CD4-positive, alpha-beta memory T cell (primary cell): Measurements from ENCODE around the gene ALG6. TPM values are rescaled to one million over a fixed set of nuclear protein-coding genes. Genes with fewer than 3 reads are reported as not detected.

Experiments used
- CTCF ChIA-PET: fragments of 350-600 bp; sonication (Branson Sonifier 250); formaldehyde crosslinking; loops from one replicate; lab custom pipeline; 2021; ENCODE audit warnings: inconsistent platforms; ENCODE audit not compliant: partially characterized antibody; lab: Charles Lee
- POLR2A ChIA-PET: fragments of 350-600 bp; sonication (Branson Sonifier 250); formaldehyde crosslinking; loops from one replicate; lab custom pipeline; 2021; ENCODE audit not compliant: partially characterized antibody; lab: Charles Lee
- DNase-seq, 5 donors: peaks; one replicate each; pipeline versions ENCODE4 v3.0.0 to v3.0.0-alpha.2; 2020 to 2022; ENCODE audit warnings: mixed read lengths in 1 of 5
- H3K27ac ChIP-seq: one replicate; pipeline ENCODE4 v1.7.0; 2013; ENCODE audit warnings: low read depth, low read length
- H3K27me3 ChIP-seq: 2 replicates; pipeline ENCODE4 v1.7.0; 2013; ENCODE audit warnings: mild to moderate bottlenecking, low read length, moderate library complexity; ENCODE audit not compliant: insufficient read depth
- H3K36me3 ChIP-seq: 2 replicates; pipeline ENCODE4 v1.7.0; 2013; ENCODE audit warnings: mild to moderate bottlenecking, low read length, moderate library complexity; ENCODE audit not compliant: insufficient read depth
- H3K4me1 ChIP-seq: 2 replicates; pipeline ENCODE4 v1.7.0; 2013; ENCODE audit warnings: mild to moderate bottlenecking, low read length, moderate library complexity; ENCODE audit not compliant: insufficient read depth
- H3K4me3 ChIP-seq, 2 donors: one replicate each; pipeline ENCODE4 v1.7.0; 2013; ENCODE audit warnings: low read length in 2 of 2, mild to moderate bottlenecking in 1 of 2
- H3K9me3 ChIP-seq, 2 donors: one replicate each; pipeline ENCODE4 v1.7.0; 2013; ENCODE audit warnings: low read length in 2 of 2, control low read depth in 1 of 2; ENCODE audit not compliant: control insufficient read depth in 1 of 2
- H3K27ac Mint-ChIP-seq, 7 donors: one replicate each; pipeline ENCODE4 v1.8.0; 2020 to 2021; ENCODE audit warnings: mixed read lengths in 7 of 7, mild to moderate bottlenecking in 6 of 7, inconsistent platforms in 3 of 7, moderate library complexity in 3 of 7
- H3K27me3 Mint-ChIP-seq, 2 donors: one replicate each; pipeline ENCODE4 v1.8.0; 2020 to 2021; ENCODE audit warnings: mixed read lengths in 2 of 2
- H3K36me3 Mint-ChIP-seq, 2 donors: one replicate each; pipeline ENCODE4 v1.8.0; 2020 to 2021; ENCODE audit warnings: mixed read lengths in 2 of 2, inconsistent platforms in 1 of 2, mild to moderate bottlenecking in 1 of 2
- H3K4me1 Mint-ChIP-seq, 4 donors: one replicate each; pipeline ENCODE4 v1.8.0; 2020 to 2021; ENCODE audit warnings: mixed read lengths in 4 of 4, mild to moderate bottlenecking in 1 of 4
- H3K4me3 Mint-ChIP-seq, 8 donors: one replicate each; pipeline ENCODE4 v1.8.0; 2020 to 2021; ENCODE audit warnings: mixed read lengths in 8 of 8, mild to moderate bottlenecking in 7 of 8, moderate library complexity in 6 of 8, inconsistent platforms in 3 of 8
- H3K9me3 Mint-ChIP-seq, 8 donors: one replicate each; pipeline ENCODE4 v1.8.0; 2020 to 2021; ENCODE audit warnings: mixed read lengths in 8 of 8, mild to moderate bottlenecking in 5 of 8, inconsistent platforms in 3 of 8, moderate library complexity in 1 of 8
- intact Hi-C: fragments of 100-400 bp; cut with micrococcal nuclease; formaldehyde crosslinking; loops from one replicate; pipeline ENCODE4 v1.15.1; 2023
- microRNA-seq: library from miRNA; unstranded; fragments of <30 nt; microRNA quantifications from one replicate; pipeline ENCODE4 v1.2.0, GENCODE V29; 2021; ENCODE audit warnings: borderline replicate concordance, borderline number of aligned reads, borderline microRNAs expressed, mixed read lengths
- polyA plus RNA-seq, 2 donors: library from polyadenylated mRNA; unstranded; fragments of 300-500 nt; fragmentation: Illumina TruSeq; gene quantifications; one replicate each; pipeline ENCODE4 v1.2.3, GENCODE V29; 2021
- total RNA-seq, 2 experiments: library from RNA; stranded (reverse); gene quantifications; one replicate each; pipeline ENCODE4 v1.2.3, GENCODE V29; 2021

ALG6 gene
- total and polyA plus RNA-seq, 4 experiments from 2014 or later = 21.9 to 28.4 (median 24.8) TPM

DNA sequence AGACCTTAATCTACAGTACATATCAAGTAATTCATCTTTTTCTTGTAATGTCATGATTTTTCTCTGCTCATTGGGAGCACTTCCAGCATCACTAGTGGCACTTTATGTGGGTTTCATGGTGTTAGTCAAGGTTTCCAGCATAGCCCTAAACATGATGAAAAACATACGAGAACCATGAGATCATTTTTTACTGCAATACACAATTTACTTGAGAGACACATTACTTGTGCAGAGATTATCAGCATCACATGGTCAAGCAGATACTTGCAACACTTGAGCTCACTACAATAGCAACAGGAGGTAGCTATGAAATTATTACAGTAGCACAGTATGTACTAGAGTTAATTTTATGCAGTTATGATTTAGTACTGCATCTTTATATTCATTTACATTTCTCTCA is 119.2 kb downstream of the ALG6 start:
- Histone ChIP-seq H3K27me3 (no peaks in the 10 kb centered on the region), H3K4me1 (no peaks in the 10 kb centered on the region), H3K9me3 (no peaks in the 10 kb centered on the region), H3K27ac (no peak overlapping the region), H3K4me3 (no peak overlapping the region), H3K36me3 (no peaks in the 10 kb centered on the region)
- Mint-ChIP-seq H3K4me1 (no peaks in the 10 kb centered on the region), H3K9me3 (no peaks in the 10 kb centered on the region), H3K4me3 (no peak overlapping the region), H3K36me3 (peaks cover 0 to 4% of the 10 kb centered on the region in 2 donors), H3K27ac (no peak overlapping the region), H3K27me3 (no peaks in the 10 kb centered on the region)
- intact Hi-C loops = no loop called here
- ChIA-PET POLR2A (no interaction called here), CTCF (interaction anchor here (0.8 kb wide), 1 partner anchor 10 kb away, joined by 3 read pairs; no protein-coding TSS in a partner anchor)
- no peak for DNase-seq

DNA sequence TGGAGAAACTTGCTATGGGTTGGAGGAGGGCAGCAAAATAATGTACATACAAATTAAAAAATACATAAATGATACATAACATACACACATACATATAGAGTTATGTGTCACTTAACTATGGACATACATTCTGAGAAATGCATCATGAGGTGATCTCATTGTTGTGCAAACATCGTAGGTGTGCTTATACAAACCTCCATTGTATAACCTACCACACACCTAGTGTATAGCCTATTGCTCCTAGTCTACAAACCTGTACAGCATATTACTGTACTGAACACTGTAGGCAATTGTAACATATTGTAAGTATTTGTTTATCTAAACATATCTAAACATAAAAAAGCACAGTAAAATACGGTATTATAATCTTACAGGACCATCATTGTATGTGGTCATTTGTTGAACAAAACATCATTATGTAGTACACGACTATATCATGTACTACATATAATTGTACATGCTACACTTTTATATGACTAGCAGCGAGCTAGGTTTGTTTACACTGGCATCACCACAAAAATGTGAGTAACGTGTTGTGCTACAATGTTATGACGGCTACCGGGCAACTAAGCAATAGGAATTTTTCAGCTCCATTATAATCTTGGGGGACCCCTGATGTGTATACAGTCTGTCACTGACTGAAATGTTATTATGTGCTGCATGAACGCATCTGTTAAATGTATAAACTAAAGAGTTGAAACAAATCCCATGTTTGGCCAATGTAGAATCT is 120.1 kb downstream of the ALG6 start:
- H3K27ac Mint-ChIP-seq = no peak overlapping the region
- H3K27me3 ChIP-seq = no peaks in the 10 kb centered on the region
- H3K4me3 ChIP-seq = no peak overlapping the region
- peaks cover 2 to 4% of the 10 kb centered on the region in 2 donors for H3K36me3 Mint-ChIP-seq
- H3K27me3 Mint-ChIP-seq = no peaks in the 10 kb centered on the region
- DNase-seq = no peak
- no peak overlapping the region for H3K4me3 Mint-ChIP-seq
- peaks cover 0 to 1% (median 0%) of the 10 kb centered on the region in 4 donors for H3K4me1 Mint-ChIP-seq
- intact Hi-C loops = no loop called here
- no peaks in the 10 kb centered on the region for H3K4me1 ChIP-seq
- no peak overlapping the region for H3K27ac ChIP-seq
- H3K9me3 Mint-ChIP-seq = no peaks in the 10 kb centered on the region
- ChIA-PET CTCF (no interaction called here), POLR2A (no interaction called here)
- no peaks in the 10 kb centered on the region for H3K9me3 ChIP-seq
- H3K36me3 ChIP-seq = no peaks in the 10 kb centered on the region

Small RNAs within 50 kb of the gene (microRNA-seq; reads per million reads assigned to microRNA genes)
- not detected for gene MIR6068

Other genes with a start within 250 kb of the ALG6 start
- not detected for gene FOXD3, start 45.1 kb upstream of the ALG6 start, total RNA-seq
- not detected for gene FOXD3, start 45.1 kb upstream of the ALG6 start, polyA plus RNA-seq
- 10 to 100 TPM; 26.4 to 27.8 TPM for gene ITGB3BP, start 155.6 kb downstream of the ALG6 start, total RNA-seq
- gene ITGB3BP, start 155.6 kb downstream of the ALG6 start, polyA plus RNA-seq = 10 to 100 TPM; 18.7 to 25.7 TPM
- gene EFCAB7, start 155.9 kb downstream of the ALG6 start, total RNA-seq = 10 to 100 TPM in 1 of 2 experiments, 1 to 10 TPM in 1; 9.8 to 15.1 TPM
- gene EFCAB7, start 155.9 kb downstream of the ALG6 start, polyA plus RNA-seq = 1 to 10 TPM; 4.3 to 6.2 TPM
- 10 to 100 TPM; 18.8 to 20.7 TPM for gene PGM1, start 225.8 kb downstream of the ALG6 start, total RNA-seq
- 10 to 100 TPM; 32.5 to 48.3 TPM for gene PGM1, start 225.8 kb downstream of the ALG6 start, polyA plus RNA-seq